ENCODE measurements around the gene IGHMBP2.

- TF ChIP-seq, protein P1, sequence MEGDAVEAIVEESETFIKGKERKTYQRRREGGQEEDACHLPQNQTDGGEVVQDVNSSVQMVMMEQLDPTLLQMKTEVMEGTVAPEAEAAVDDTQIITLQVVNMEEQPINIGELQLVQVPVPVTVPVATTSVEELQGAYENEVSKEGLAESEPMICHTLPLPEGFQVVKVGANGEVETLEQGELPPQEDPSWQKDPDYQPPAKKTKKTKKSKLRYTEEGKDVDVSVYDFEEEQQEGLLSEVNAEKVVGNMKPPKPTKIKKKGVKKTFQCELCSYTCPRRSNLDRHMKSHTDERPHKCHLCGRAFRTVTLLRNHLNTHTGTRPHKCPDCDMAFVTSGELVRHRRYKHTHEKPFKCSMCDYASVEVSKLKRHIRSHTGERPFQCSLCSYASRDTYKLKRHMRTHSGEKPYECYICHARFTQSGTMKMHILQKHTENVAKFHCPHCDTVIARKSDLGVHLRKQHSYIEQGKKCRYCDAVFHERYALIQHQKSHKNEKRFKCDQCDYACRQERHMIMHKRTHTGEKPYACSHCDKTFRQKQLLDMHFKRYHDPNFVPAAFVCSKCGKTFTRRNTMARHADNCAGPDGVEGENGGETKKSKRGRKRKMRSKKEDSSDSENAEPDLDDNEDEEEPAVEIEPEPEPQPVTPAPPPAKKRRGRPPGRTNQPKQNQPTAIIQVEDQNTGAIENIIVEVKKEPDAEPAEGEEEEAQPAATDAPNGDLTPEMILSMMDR (IDR thresholded peaks at IDR 0.05; ENCODE audit: low read depth, low read length) = peak; percentile 13
- no peak for TF ChIP-seq POLR2A (IDR thresholded peaks at IDR 0.05; ENCODE audit: extremely low read depth, insufficient read length)
Observed at GRCh38 chr11:68955607-68955958, 51.9 kb downstream of the IGHMBP2 start.

Measured in NB4 (cell line).